GM12873 (cell line): ENCODE data around the gene MAST1.

Source experiments
- TF ChIP-seq, protein P1 (sequence below): IDR thresholded peaks from 2 replicates; pipeline ENCODE4 v1.5.1; 2012; ENCODE audit warnings: low read depth, mild to moderate bottlenecking, moderate library complexity, low read length, control low read depth; ENCODE audit not compliant: insufficient read depth; ENCODE audit errors: missing control alignments

Gene MAST1

DNA sequence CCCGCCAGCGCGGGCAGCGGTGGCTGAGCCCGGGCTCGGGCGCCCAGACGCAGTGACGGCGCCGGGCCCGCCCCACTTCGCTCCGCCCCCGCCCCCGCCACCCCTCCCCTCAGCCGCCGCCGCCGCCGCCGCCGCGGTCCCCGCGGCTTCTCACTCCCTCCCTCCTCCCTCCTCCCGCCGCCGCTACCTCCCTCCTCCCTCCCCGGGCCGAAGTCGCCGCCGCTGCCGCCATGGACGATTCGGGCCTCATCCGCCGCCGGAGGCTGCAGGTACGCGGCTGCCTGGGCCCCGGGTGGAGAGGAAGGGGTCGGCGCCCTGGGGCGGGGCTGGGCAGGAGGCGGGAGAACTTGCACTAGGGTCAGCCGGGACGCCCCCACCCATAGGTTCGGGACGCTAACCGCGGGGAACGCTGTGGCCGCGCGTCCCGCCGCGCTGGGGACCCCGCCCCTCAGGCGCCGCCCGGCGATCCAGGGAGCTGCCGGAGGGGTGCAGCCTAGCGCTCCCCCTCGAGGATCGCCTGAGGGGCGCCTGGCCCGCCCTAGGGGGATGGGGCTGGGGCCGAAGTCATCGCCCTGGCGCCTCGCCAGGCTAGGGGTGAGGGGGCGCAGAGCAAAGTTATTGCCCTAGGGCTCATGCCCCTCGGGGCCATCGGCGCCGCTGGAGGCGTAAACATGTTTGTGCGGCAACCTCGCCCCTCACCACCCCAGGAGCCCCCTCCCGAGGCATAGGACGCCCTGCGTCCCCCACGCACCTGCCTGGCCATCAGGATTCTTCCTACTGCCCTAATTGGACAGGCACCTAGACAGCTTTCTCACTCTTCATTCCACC, 4.4 kb upstream of the MAST1 start:
- TF ChIP-seq, protein P1, sequence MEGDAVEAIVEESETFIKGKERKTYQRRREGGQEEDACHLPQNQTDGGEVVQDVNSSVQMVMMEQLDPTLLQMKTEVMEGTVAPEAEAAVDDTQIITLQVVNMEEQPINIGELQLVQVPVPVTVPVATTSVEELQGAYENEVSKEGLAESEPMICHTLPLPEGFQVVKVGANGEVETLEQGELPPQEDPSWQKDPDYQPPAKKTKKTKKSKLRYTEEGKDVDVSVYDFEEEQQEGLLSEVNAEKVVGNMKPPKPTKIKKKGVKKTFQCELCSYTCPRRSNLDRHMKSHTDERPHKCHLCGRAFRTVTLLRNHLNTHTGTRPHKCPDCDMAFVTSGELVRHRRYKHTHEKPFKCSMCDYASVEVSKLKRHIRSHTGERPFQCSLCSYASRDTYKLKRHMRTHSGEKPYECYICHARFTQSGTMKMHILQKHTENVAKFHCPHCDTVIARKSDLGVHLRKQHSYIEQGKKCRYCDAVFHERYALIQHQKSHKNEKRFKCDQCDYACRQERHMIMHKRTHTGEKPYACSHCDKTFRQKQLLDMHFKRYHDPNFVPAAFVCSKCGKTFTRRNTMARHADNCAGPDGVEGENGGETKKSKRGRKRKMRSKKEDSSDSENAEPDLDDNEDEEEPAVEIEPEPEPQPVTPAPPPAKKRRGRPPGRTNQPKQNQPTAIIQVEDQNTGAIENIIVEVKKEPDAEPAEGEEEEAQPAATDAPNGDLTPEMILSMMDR, result no peak

DNA sequence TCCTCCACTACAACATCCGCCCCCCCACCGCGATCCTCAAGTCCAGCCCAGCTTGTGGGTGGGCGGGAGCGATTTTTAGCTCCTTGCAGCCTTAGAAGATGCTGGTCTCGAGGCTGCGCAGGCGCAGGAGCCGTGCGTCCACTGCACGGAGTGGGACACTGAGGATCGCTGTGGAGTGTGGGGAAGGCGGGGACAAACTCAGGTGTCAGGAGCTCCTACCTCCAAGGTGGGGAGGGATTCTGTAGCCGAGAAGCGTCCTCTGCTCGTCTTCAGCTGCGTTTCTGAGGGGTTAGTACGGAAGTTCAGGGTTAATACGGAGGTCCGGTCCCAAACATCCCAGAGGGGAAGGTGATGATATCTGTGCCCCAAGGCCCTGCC, 3.8 kb upstream of the MAST1 start, which contains the start of gene RTBDN:
TSS of gene RTBDN (minus strand) at position 14 of the 378 bp plus-strand sequence. CDS start 4,600 bp downstream, outside the sequence.
- TF ChIP-seq, protein P1, result no peak

DNA sequence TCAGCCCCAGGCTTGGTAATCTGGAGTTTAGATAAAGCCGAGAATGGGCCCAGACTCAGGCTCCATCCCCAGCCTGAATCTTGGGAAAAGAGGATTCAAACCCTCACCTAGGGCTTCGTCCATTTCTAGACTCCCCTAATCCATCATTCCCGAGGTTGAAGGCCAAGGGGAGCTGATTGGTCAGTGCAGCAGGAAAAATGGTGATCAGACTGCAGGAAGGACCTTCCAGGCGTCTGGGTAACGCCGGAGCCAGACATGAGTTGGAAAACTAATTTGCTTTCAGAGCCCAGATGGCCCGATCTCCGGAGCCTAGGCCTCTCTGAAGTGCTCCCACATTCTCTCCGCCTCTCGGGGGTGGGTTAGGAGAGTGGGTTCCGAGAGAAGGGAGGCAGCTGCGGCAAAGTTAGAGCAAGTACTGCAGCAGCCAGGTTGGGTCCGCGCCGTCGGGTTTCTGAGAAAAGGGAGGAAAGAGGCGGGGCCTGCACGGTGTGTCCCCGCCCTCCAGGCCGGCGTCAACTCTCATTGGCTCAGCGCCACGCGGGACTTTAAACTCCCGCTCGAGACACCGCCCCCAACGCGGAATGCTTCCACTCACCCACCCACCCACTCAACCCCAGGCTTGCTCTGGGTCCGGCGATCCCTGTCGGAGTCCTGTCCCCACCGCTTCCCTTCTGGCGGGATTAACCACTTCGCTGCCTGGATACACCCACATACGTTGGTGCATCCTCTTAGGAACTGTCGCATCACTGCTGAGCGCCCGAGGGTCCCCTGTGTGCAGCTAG, 3.1 kb upstream of the MAST1 start:
- TF ChIP-seq, protein P1, result no peak

DNA sequence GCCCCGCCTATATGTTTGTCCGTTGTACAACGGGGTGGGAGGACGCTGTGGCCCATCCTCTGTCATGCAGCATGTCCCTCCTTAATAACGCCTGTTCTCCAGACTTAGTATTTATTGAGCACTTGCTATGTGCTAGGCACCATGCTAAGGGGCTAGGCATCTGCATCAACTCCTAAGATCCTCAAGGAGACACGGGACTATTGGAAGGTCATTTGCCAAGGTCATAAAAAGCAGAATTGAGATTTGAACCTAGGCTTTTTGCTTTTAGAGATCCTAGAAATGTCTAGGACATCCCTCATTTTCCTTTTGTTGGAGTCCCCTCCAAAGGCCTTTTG, 1.8 kb upstream of the MAST1 start:
- TF ChIP-seq, protein P1, result no peak

DNA sequence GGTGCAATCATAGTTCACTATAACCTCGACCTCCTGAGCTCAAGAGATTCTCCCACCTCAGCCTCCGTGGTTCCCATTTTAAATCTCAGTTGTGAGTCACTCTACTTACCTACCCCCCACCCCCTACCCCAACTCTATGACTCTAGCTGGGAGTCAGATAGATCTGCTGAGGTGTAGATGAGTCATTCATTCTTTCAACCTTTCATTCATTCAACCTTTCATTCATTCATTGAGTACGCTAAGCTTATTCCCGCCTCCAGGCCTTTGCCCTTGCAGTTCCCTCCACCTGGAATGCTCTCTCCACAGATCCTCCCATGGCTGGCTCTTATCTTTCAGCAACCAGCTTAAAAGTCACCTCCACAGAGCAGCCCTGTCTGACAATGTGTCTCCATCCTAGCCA, 1.1 kb upstream of the MAST1 start:
- TF ChIP-seq, protein P1, result no peak

DNA sequence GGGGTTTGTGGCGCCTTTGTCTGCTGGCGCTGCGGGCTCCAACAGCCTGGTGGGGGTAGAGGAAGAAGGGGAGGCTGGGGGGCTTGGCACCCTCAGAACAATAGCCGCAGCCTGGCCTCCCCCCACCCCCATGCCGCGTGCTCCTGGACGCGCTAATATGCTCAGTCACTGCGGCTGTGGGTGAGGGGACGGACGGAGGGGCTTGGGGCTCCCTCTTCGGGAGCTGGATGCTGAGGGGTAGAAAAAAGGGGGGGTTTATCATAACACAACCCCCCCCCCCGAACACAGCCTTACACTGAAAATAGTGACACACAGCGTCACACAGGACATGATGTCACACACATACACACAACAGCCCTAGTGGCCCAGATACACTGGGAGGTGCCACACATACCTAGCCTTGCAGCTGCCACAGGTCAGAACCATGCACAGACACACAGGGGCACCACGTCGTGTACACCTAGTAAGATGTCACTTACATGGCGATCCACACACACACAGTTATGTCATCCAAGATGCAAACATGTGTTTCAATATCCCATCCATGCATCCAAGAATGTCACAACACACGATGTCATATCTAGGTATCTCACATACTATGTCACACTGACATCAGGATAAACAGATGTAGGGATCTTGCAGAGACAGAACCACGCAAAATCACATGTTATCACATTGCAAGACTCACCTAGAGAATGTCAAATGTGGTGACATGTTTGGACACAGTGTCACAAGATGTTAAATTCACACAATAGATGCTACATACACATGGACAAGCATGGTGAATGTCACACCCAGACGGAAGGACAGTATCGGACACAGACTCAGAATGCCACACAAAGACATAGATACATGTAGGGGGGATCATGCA, 806 bp downstream of the MAST1 start:
- TF ChIP-seq, protein P1, result no peak
